ENCODE data around the gene WASF3. TPM values are rescaled to one million over a fixed set of nuclear protein-coding genes. Genes with fewer than 3 reads are reported as not detected.

The WASF3 gene
- total and polyA plus RNA-seq, 2 experiments from 2014 or later: 9.9 to 20.7 TPM

DNA sequence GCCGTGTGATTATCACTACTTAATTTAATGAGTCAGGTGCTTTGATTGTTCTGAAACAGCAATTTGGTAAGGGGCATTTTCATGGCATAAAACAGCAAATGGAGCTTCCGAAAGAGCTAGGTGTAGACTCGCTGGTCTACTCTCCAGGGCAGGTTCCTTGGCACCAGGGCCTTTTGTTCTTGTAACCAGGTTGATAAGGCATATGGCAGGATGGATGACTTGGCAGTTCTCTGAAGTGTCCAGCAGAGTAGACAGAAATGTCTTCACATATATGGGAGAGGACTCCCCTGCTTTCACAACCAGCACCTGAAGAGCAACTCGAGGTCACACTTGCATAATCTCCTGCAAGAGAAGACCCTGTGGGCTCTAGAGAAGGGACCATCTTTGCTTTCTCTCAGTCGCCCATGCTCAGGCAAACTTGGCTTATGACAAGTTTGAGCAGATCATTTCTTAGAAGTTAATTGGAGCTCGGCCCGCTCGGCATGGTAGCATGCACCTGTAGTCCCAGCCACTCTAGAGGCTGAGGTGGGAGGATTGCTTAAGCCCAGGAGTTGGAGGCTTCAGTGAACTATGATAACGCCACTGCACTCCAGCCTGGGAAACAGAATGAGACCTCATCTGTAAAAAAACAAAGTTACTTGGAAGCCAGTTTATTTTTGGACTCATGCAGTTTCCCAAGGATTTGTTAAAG lies 23.3 kb upstream of the WASF3 start (continued):
- TF ChIP-seq, protein P1, sequence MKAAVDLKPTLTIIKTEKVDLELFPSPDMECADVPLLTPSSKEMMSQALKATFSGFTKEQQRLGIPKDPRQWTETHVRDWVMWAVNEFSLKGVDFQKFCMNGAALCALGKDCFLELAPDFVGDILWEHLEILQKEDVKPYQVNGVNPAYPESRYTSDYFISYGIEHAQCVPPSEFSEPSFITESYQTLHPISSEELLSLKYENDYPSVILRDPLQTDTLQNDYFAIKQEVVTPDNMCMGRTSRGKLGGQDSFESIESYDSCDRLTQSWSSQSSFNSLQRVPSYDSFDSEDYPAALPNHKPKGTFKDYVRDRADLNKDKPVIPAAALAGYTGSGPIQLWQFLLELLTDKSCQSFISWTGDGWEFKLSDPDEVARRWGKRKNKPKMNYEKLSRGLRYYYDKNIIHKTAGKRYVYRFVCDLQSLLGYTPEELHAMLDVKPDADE (IDR thresholded peaks at IDR 0.05): no peak
- TF ChIP-seq, protein P2, sequence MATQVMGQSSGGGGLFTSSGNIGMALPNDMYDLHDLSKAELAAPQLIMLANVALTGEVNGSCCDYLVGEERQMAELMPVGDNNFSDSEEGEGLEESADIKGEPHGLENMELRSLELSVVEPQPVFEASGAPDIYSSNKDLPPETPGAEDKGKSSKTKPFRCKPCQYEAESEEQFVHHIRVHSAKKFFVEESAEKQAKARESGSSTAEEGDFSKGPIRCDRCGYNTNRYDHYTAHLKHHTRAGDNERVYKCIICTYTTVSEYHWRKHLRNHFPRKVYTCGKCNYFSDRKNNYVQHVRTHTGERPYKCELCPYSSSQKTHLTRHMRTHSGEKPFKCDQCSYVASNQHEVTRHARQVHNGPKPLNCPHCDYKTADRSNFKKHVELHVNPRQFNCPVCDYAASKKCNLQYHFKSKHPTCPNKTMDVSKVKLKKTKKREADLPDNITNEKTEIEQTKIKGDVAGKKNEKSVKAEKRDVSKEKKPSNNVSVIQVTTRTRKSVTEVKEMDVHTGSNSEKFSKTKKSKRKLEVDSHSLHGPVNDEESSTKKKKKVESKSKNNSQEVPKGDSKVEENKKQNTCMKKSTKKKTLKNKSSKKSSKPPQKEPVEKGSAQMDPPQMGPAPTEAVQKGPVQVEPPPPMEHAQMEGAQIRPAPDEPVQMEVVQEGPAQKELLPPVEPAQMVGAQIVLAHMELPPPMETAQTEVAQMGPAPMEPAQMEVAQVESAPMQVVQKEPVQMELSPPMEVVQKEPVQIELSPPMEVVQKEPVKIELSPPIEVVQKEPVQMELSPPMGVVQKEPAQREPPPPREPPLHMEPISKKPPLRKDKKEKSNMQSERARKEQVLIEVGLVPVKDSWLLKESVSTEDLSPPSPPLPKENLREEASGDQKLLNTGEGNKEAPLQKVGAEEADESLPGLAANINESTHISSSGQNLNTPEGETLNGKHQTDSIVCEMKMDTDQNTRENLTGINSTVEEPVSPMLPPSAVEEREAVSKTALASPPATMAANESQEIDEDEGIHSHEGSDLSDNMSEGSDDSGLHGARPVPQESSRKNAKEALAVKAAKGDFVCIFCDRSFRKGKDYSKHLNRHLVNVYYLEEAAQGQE (IDR thresholded peaks at IDR 0.05; ENCODE audit: unreplicated experiment): no peak
- TF ChIP-seq POLR2AphosphoS5 (IDR thresholded peaks at IDR 0.05; ENCODE audit: low read depth) (no peak), ZNF331 (CRISPR knock-in tag; IDR thresholded peaks at IDR 0.05; ENCODE audit: low read depth) (no peak), JUNB (IDR thresholded peaks at IDR 0.05; ENCODE audit: unreplicated experiment) (no peak), ZNF114 (CRISPR knock-in tag; IDR thresholded peaks at IDR 0.05) (no peak)
- TF ChIP-seq, protein P3, sequence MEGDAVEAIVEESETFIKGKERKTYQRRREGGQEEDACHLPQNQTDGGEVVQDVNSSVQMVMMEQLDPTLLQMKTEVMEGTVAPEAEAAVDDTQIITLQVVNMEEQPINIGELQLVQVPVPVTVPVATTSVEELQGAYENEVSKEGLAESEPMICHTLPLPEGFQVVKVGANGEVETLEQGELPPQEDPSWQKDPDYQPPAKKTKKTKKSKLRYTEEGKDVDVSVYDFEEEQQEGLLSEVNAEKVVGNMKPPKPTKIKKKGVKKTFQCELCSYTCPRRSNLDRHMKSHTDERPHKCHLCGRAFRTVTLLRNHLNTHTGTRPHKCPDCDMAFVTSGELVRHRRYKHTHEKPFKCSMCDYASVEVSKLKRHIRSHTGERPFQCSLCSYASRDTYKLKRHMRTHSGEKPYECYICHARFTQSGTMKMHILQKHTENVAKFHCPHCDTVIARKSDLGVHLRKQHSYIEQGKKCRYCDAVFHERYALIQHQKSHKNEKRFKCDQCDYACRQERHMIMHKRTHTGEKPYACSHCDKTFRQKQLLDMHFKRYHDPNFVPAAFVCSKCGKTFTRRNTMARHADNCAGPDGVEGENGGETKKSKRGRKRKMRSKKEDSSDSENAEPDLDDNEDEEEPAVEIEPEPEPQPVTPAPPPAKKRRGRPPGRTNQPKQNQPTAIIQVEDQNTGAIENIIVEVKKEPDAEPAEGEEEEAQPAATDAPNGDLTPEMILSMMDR (conservative IDR thresholded peaks at IDR 0.05; ENCODE audit: low read depth in 2 of 2): no peak

DNA sequence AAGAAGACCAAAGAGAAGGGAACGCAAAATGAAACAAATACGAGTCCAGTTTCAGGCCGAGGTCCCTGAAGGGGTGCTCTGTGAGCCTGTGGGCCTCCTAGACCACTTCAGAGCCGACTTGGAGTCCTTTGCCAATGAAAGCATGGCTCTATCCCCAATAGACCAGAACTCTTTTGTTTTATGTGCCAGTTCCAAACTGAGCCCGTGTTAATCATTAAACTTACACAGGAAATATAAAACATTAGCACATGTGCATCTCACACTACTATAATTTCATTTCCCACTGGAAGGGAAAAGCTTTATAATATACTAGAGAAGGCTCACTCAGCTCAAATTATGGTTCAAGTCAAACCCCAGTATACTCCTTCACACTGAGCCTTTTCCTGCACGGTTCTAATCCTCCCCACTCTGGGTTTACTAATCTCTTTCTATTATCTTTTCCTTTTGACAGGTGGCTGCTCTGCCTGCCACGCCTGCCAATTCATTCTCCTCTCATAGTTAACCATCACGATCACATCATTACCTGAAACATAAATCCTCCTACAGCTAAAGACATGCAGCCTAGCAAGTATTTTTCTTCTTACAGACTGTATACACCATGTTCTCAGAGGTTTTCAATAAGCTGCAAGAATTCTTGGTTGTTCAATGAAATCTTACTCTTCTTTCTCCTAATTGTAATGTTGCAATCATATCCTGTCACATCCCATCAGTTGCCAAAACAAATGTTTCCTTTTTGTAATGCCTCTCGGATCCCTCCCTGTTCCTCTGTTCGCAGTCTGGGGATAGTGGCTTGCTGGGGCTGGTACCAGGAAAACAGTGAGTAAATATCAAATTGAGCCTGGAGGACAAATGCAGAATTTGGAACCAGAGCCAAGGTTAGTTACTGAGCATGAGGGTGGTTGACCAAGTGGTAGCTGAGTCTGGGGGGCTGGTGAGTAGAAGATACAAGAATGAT lies 18.8 kb upstream of the WASF3 start:
- Histone ChIP-seq H3K4me1 (ENCODE audit: insufficient read depth) (no peaks in the 10 kb centered on the region), H3K9me2 (ENCODE audit: insufficient read depth) (no peaks in the 10 kb centered on the region; the same call in 1 of the 2 replicates), H4K20me1 (replicated peaks; ENCODE audit: insufficient read depth) (no peaks in the 10 kb centered on the region), H3F3A (replicated peaks; ENCODE audit: low read depth) (no peaks in the 10 kb centered on the region), H3K79me2 (replicated peaks; ENCODE audit: insufficient read depth) (no peaks in the 10 kb centered on the region), H3K27ac (ENCODE audit: low read depth) (no peak overlapping the region), H3K27me3 (ENCODE audit: insufficient read depth) (no peaks in the 10 kb centered on the region), H3K4me3 (no peak overlapping the region), H3K36me3 (ENCODE audit: insufficient read depth) (no peaks in the 10 kb centered on the region), H3K4me2 (no peak overlapping the region), H2AFZ (no peak overlapping the region)
- Mint-ChIP-seq H3K4me1 (peaks cover under 1% of the 10 kb centered on the region; the same call in 1 of the 3 replicates), H3K27ac (no peak overlapping the region), H3K4me3 (no peak overlapping the region), H3K36me3 (ENCODE audit: low read depth) (no peaks in the 10 kb centered on the region), H3K27me3 (ENCODE audit: insufficient read depth, low read depth, poor library complexity) (peaks cover 1% of the 10 kb centered on the region), H3K9me3 (no peaks in the 10 kb centered on the region; the same call in 1 of the 3 replicates)
- no peak for DNase-seq (ENCODE audit: low spot score)
- no peak for ATAC-seq
- TF ChIP-seq JUNB (IDR thresholded peaks at IDR 0.05; ENCODE audit: unreplicated experiment) (no peak), EZH2phosphoT487 (IDR thresholded peaks at IDR 0.05; ENCODE audit: unreplicated experiment) (no peak), ZNF114 (CRISPR knock-in tag; IDR thresholded peaks at IDR 0.05) (no peak)
- TF ChIP-seq, protein P2 (IDR thresholded peaks at IDR 0.05; ENCODE audit: unreplicated experiment): no peak
- TF ChIP-seq, protein P3 (conservative IDR thresholded peaks at IDR 0.05; ENCODE audit: low read depth in 2 of 2): no peak

All from GM23338 (cell line).